HUDEP-2 (cell line): ENCODE data around the gene MTX2.

Experiments used
- DNase-seq, 76 experiments: peaks; one replicate each; lab custom pipeline; 2025; ENCODE audit not compliant: unreplicated experiment in 76 of 76; lab: John Stamatoyannopoulos, UW

Gene MTX2

DNA sequence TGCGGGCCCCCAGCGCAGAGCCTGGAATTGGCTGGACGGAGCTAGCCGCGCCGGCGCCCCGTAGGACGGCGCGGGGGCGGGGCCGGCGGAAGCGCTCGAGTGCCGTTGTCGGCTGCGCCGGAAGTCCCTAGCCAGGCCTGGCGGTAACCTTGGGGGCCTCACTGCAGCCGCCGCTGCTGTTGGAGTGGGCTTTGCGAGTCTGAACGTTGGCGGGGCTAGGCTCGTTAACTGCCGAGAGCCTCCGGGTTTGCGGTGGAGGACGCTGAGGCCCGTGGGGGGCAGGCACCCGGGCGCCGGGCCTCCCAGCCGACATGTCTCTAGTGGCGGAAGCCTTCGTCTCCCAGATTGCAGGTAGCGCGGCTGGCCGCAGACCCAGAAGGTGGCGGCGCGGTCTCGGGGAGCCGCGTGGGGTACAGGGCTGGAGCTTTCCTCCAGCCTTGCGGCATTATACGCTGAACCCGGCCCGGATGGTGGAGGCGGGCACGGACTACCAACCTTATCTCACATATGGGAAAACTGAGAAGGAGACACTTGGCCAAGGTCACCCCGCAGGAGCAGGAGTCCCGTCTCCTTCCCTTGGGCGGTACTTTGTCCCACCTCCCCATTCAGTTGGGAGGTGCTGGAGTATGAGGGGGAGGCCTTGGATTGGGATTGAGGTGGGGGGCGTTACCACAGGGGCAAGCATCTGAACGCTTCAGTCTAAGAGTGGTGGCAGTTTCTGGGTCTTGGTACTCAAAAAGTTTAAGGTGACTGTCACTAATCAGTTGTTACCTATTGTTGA, at the start of gene MTX2:
MTX2 (plus strand) TSS at position 124 of the 781 bp plus-strand sequence; CDS start at position 312, 188 bp downstream.
- DNase-seq = peak in 72 of 76 experiments; percentile 4 to 82 (median 57)

GRCh38 chr2:176227874-176228273, 41.4 kb upstream of the MTX2 start:
- no peak for DNase-seq

GRCh38 chr2:176234156-176234555, 35.1 kb upstream of the MTX2 start:
- DNase-seq = no peak

GRCh38 chr2:176234940-176235339, 34.3 kb upstream of the MTX2 start:
- no peak for DNase-seq

- DNase-seq = no peak
Observed at GRCh38 chr2:176237456-176237855, 31.8 kb upstream of the MTX2 start.

DNA sequence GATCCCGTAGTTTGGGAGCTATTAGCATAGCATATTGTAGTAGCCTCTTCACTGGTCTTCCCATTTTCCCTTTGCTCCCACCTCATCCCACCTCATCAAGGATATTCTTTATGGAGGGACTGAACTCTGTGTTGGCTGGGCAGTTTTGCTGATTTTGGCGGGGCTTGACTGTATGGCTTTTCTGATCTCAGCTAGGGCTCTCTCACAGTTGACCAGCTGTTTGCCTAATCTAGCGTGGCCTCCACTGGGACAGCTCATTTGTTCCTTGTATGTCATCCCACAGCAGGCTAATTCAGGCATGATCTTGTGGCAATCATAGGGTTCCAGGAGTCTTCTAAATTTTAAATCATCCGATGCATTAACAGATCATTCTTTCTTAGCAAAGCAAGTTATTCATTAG, 30.2 kb upstream of the MTX2 start:
- DNase-seq = no peak

DNA sequence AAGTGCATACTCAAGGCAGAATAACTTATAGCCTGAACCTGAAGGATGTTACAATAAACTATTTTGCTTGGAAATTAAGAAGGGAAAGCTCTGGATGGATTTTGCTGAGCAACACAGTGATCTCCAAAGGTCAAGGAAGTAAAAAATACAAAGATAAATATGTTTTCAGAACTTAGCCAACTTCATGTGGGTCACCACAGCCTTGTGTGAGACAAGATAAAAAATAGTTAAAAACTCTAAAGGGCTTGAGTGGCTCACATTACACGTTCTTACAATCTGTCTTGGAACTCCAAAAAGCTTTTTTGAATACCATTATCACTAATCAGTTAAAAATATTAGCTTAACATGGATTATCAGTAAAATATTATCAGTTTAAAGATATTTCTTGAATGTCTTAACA, 28.9 kb upstream of the MTX2 start:
- no peak for DNase-seq

DNA sequence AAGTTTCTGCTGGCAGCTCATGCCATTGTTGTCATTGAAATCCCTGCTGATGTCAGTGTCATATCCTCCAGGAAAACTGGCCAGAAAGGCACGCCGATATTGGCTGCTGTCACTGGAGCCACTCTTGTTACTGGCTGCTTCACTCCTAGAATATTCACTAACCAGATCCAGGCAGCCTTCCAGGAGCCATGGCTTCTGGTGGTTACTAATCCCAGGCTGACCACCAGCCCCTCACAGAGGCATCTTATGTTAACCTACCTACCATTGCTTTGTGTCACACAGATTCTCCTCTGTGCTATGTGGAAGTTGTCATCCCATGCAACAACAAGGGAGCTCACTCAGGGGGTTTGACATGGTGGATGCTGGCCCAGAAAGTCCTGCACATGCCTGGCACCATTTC, 27.0 kb upstream of the MTX2 start:
- DNase-seq = no peak

GRCh38 chr2:176246331-176246730, 22.9 kb upstream of the MTX2 start:
- DNase-seq = no peak

DNA sequence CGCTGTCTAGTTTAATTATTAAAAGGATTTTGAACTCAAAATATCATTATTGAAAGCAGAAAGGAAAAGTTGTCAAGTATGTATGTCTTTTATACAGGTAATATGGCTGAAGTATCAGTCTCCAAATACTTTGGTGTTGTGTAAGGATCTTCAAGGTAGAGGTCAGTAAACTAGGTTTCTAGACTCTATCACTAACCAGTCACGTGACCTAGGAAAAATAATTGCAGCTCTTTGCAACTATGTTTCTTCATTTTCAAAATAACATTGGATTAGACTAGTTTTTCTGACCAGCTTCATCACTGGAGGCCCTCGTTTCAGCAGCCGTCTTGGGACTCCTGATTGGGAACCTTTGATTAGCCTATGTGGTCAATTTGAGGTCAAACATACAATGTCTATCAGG, 21.4 kb upstream of the MTX2 start:
- no peak for DNase-seq

GRCh38 chr2:176251928-176252327, 17.3 kb upstream of the MTX2 start:
- no peak for DNase-seq

GRCh38 chr2:176260689-176261088, 8.6 kb upstream of the MTX2 start:
- DNase-seq = no peak

DNA sequence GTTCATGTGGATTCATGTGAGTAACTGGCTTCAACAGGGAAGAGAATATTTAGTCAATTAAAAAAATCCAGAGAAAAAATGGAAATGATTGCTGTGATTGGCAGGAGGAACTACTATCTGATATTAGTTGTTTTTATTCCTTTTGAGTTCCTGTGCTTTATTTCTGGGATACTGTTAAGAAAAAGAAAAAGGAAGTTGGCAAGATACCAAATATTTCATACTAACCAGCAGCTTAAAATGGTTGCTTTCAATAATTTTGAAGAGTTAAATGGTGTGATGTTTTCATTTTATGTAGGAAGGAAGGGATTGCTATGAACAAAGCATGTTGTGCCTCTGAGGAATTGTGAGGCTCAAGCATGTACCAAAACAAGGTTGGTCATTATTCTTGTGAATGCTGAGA, 8.1 kb upstream of the MTX2 start:
- DNase-seq = no peak

GRCh38 chr2:176268976-176269318, 295 bp upstream of the MTX2 start:
- DNase-seq = no peak

GRCh38 chr2:176270100-176270750, 983 bp downstream of the MTX2 start:
- no peak for DNase-seq

GRCh38 chr2:176272870-176273459, 3.7 kb downstream of the MTX2 start:
- DNase-seq = no peak

DNA sequence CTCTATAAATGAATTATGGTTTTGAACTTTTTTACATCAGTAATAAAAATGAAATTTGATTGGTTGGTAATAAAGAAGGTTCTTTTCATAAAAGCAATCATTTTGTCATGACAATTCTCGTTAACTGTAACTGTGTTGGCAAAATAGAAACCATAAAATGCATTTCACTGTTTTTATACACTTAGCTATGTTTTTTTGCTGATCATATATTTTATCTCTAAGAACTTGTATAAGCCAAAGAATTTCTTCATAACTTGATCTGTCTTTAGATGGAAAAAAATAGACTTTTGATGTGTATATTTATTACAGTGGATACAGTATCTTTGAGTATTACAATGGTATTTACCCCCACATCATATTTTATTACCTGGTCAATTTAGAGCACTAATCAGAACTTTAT, 9.7 kb downstream of the MTX2 start:
- DNase-seq = no peak

DNA sequence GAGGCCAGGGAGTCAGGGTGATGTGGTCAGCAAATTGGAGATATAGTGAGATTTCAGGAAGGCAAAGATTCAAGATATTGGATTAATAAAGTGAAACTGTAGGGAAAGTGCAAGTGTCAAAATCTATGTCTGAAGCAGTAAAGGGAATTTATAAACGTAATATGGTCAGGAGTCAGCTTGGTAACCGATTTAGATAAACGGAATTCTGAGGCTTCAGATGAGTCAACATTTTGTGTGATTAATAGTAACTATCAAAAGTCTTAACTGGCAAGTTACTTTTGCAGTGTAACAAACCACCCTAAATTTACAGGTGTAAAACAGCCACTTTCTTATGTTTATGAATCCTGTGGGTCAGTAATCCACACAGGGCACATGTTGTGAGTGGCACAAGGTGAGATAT, 10.9 kb downstream of the MTX2 start:
- DNase-seq = no peak

GRCh38 chr2:176280867-176281658, 11.8 kb downstream of the MTX2 start:
- peak in 47 of 76 experiments; percentile 3 to 74 (median 27) for DNase-seq

DNA sequence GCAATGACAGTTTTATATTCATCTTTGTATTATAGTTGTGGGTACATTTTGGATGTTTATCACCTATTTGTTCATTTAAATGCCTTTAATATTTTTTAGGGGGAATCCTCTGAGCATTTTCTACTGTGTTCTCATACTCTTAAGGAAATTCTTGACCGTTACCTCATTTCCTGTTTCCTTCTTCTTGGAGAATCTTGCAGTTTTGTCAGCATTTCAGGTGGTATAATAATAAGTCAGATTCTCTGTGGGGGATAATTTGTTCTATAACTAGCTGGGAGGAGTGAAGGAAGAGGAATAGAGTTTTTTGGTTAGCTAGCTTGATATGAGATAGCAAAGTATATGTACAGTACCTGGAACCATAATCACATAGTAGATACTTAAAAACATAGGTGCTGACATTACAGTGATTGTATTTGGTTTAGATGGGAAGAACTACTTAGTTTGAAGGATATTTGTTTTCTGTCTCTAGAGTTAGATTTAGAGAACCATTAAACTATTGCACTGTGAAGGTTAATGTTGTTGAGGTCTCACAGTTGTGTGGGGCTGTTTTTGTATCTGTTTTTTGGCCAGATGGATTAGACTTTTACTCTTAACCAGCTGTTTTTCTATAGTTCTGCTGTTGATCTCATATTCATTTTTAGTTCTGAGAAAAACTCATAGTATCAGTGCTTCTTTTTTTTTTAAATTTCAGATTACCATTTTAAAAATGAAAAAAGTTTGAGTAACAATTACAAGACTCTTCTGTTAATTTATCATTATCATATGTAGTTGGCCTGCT, 14.2 kb downstream of the MTX2 start:
- DNase-seq = no peak
